Activated T-helper 1 cell treated with anti-CD3 and anti-CD28 coated beads, Interleukin-12 subunit alpha, Interleukin-12 subunit beta, Interleukin-2, Interleukin-4 antibody, amounts not matched to agents 30 ng/mL and 10 ng/mL and 1 ng/mL, durations not matched to agents 14 hours and 24 hours and 36 hours (primary cell): Measurements from ENCODE around the gene TMEM87A. TPM values are rescaled to one million over a fixed set of nuclear protein-coding genes. Genes with fewer than 3 reads are reported as not detected.
"Not testable (repeated sequence)": the region's sequence is repeated elsewhere in the genome, so short reads cannot be mapped to it uniquely, and the experiment has no call there.

Experiments used
- DNase-seq: peaks from one replicate; pipeline ENCODE4 v3.0.0; 2021; ENCODE audit warnings: low spot score
- H3K27ac Mint-ChIP-seq: one replicate; pipeline ENCODE4 v1.8.0; 2021; ENCODE audit warnings: mild to moderate bottlenecking, mixed read lengths
- H3K27me3 Mint-ChIP-seq: one replicate; pipeline ENCODE4 v1.8.0; 2022; ENCODE audit warnings: mild to moderate bottlenecking, moderate library complexity, mixed read lengths; ENCODE audit not compliant: insufficient read depth
- H3K36me3 Mint-ChIP-seq: one replicate; pipeline ENCODE4 v1.8.0; 2021; ENCODE audit warnings: low read depth, mixed read lengths
- H3K4me1 Mint-ChIP-seq: one replicate; pipeline ENCODE4 v1.8.0; 2021; ENCODE audit warnings: low read depth, mixed read lengths
- H3K4me3 Mint-ChIP-seq: one replicate; pipeline ENCODE4 v1.8.0; 2021; ENCODE audit warnings: mild to moderate bottlenecking, moderate library complexity, mixed read lengths
- H3K9me3 Mint-ChIP-seq: one replicate; pipeline ENCODE4 v1.8.0; 2021; ENCODE audit warnings: mixed read lengths
- intact Hi-C: fragments of 100-400 bp; cut with micrococcal nuclease; formaldehyde crosslinking; loops from one replicate; pipeline ENCODE4 v1.15.1; 2024
- total RNA-seq: library from RNA; stranded (reverse); gene quantifications from 2 replicates; pipeline ENCODE4 v1.2.3, GENCODE V29; 2022

The TMEM87A gene
- 42.3 and 46.2 TPM in 2 replicates for total RNA-seq

- H3K4me1 Mint-ChIP-seq, result peaks cover 47% of the 10 kb centered on the region
- intact Hi-C loops, result loop anchor here (1.0 to 5.0 kb wide), 14 partner anchors 65 to 1466 kb away; partner anchors contain the start of genes DNAJC17, EHD4, HAUS2 and LRRC57
Observed at GRCh38 chr15:42272939-42273899, at the start of gene TMEM87A, which contains the start of gene GANC. TSS of gene TMEM87A (minus strand) at chr15:42273433. CDS start at chr15:42273398, 35 bp downstream. TSS of gene GANC (plus strand) at chr15:42273201. CDS start at chr15:42274482, 1,281 bp downstream.

GRCh38 chr15:42319206-42319605 is 46.0 kb upstream of the TMEM87A start:
- no peaks in the 10 kb centered on the region for H3K4me1 Mint-ChIP-seq
- H3K27ac Mint-ChIP-seq, result no peak overlapping the region
- H3K9me3 Mint-ChIP-seq, result no peaks in the 10 kb centered on the region
- H3K27me3 Mint-ChIP-seq, result no peaks in the 10 kb centered on the region
- intact Hi-C loops, result no loop called here
- H3K36me3 Mint-ChIP-seq, result peaks cover 8% of the 10 kb centered on the region
- no peak for DNase-seq
- H3K4me3 Mint-ChIP-seq, result no peak overlapping the region

More at GRCh38 chr15:42272939-42273899, at the start of gene TMEM87A, which contains the start of gene GANC:
- Mint-ChIP-seq H3K9me3 (no peaks in the 10 kb centered on the region), H3K27me3 (no peaks in the 10 kb centered on the region), H3K36me3 (peaks cover 8% of the 10 kb centered on the region), H3K4me3 (peak within 1 kb of the TSS; percentile 99), H3K27ac (peak within 1 kb of the TSS; percentile 98)
- peak; percentile 95 for DNase-seq

- H3K4me3 Mint-ChIP-seq, H3K9me3 Mint-ChIP-seq, DNase-seq, H3K36me3 Mint-ChIP-seq, H3K4me1 Mint-ChIP-seq, intact Hi-C loops, H3K27me3 Mint-ChIP-seq, H3K27ac Mint-ChIP-seq: not testable (repeated sequence)
Observed at GRCh38 chr15:42316282-42316805, 43.1 kb upstream of the TMEM87A start.

GRCh38 chr15:42315521-42315920 is 42.3 kb upstream of the TMEM87A start:
- intact Hi-C loops, result no loop called here
- no peaks in the 10 kb centered on the region for H3K27me3 Mint-ChIP-seq
- H3K36me3 Mint-ChIP-seq, result peaks cover 4% of the 10 kb centered on the region
- H3K27ac Mint-ChIP-seq, result no peak overlapping the region
- no peak for DNase-seq
- no peaks in the 10 kb centered on the region for H3K4me1 Mint-ChIP-seq
- no peak overlapping the region for H3K4me3 Mint-ChIP-seq
- no peaks in the 10 kb centered on the region for H3K9me3 Mint-ChIP-seq

GRCh38 chr15:42314818-42315217 is 41.6 kb upstream of the TMEM87A start:
- no peaks in the 10 kb centered on the region for H3K27me3 Mint-ChIP-seq
- H3K9me3 Mint-ChIP-seq, result no peaks in the 10 kb centered on the region
- no peaks in the 10 kb centered on the region for H3K4me1 Mint-ChIP-seq
- DNase-seq, result no peak
- H3K36me3 Mint-ChIP-seq, result peaks cover 4% of the 10 kb centered on the region
- intact Hi-C loops, result no loop called here
- no peak overlapping the region for H3K4me3 Mint-ChIP-seq
- no peak overlapping the region for H3K27ac Mint-ChIP-seq

GRCh38 chr15:42313463-42313862 is 40.2 kb upstream of the TMEM87A start:
- no peaks in the 10 kb centered on the region for H3K9me3 Mint-ChIP-seq
- no peak overlapping the region for H3K27ac Mint-ChIP-seq
- no peaks in the 10 kb centered on the region for H3K27me3 Mint-ChIP-seq
- H3K4me3 Mint-ChIP-seq, result no peak overlapping the region
- H3K4me1 Mint-ChIP-seq, result no peaks in the 10 kb centered on the region
- DNase-seq, result no peak
- intact Hi-C loops, result no loop called here
- peaks cover 6% of the 10 kb centered on the region for H3K36me3 Mint-ChIP-seq

GRCh38 chr15:42306681-42307080 is 33.4 kb upstream of the TMEM87A start:
- Mint-ChIP-seq H3K4me1 (no peaks in the 10 kb centered on the region), H3K27ac (no peak overlapping the region), H3K27me3 (no peaks in the 10 kb centered on the region), H3K36me3 (peaks cover 11% of the 10 kb centered on the region), H3K4me3 (no peak overlapping the region), H3K9me3 (peaks cover 22% of the 10 kb centered on the region)
- no peak for DNase-seq
- intact Hi-C loops, result no loop called here

GRCh38 chr15:42301004-42301403 is 27.8 kb upstream of the TMEM87A start:
- Mint-ChIP-seq H3K9me3 (peaks cover 22% of the 10 kb centered on the region), H3K36me3 (peaks cover 20% of the 10 kb centered on the region)
- DNase-seq, H3K27me3 Mint-ChIP-seq, H3K4me3 Mint-ChIP-seq, H3K4me1 Mint-ChIP-seq, intact Hi-C loops, H3K27ac Mint-ChIP-seq: not testable (repeated sequence)

GRCh38 chr15:42289166-42289565 is 15.9 kb upstream of the TMEM87A start:
- no peaks in the 10 kb centered on the region for H3K27me3 Mint-ChIP-seq
- intact Hi-C loops, result no loop called here
- H3K27ac Mint-ChIP-seq, result no peak overlapping the region
- no peaks in the 10 kb centered on the region for H3K9me3 Mint-ChIP-seq
- peaks cover 9% of the 10 kb centered on the region for H3K36me3 Mint-ChIP-seq
- H3K4me1 Mint-ChIP-seq, result peaks cover 6% of the 10 kb centered on the region
- no peak overlapping the region for H3K4me3 Mint-ChIP-seq
- no peak for DNase-seq

GRCh38 chr15:42287931-42288330 is 14.7 kb upstream of the TMEM87A start:
- Mint-ChIP-seq H3K4me3 (no peak overlapping the region), H3K27ac (no peak overlapping the region), H3K9me3 (no peaks in the 10 kb centered on the region), H3K4me1 (peaks cover 6% of the 10 kb centered on the region), H3K27me3 (no peaks in the 10 kb centered on the region), H3K36me3 (peaks cover 9% of the 10 kb centered on the region)
- intact Hi-C loops, result no loop called here
- DNase-seq, result no peak

GRCh38 chr15:42286445-42287029 is 13.3 kb upstream of the TMEM87A start:
- peaks cover 11% of the 10 kb centered on the region for H3K36me3 Mint-ChIP-seq
- no peaks in the 10 kb centered on the region for H3K9me3 Mint-ChIP-seq
- intact Hi-C loops, result no loop called here
- no peak overlapping the region for H3K4me3 Mint-ChIP-seq
- no peak overlapping the region for H3K27ac Mint-ChIP-seq
- H3K4me1 Mint-ChIP-seq, result peaks cover 6% of the 10 kb centered on the region
- no peak for DNase-seq
- H3K27me3 Mint-ChIP-seq, result no peaks in the 10 kb centered on the region

GRCh38 chr15:42285034-42285433 is 11.8 kb upstream of the TMEM87A start:
- Mint-ChIP-seq H3K36me3 (peaks cover 10% of the 10 kb centered on the region), H3K27me3 (no peaks in the 10 kb centered on the region), H3K9me3 (no peaks in the 10 kb centered on the region), H3K4me3 (no peak overlapping the region), H3K4me1 (peaks cover 9% of the 10 kb centered on the region), H3K27ac (no peak overlapping the region)
- no peak for DNase-seq
- intact Hi-C loops, result no loop called here

GRCh38 chr15:42284551-42284950 is 11.3 kb upstream of the TMEM87A start:
- no peak overlapping the region for H3K4me3 Mint-ChIP-seq
- H3K27ac Mint-ChIP-seq, result no peak overlapping the region
- no peak for DNase-seq
- H3K27me3 Mint-ChIP-seq, result no peaks in the 10 kb centered on the region
- intact Hi-C loops, result no loop called here
- H3K9me3 Mint-ChIP-seq, result no peaks in the 10 kb centered on the region
- peaks cover 10% of the 10 kb centered on the region for H3K36me3 Mint-ChIP-seq
- peaks cover 14% of the 10 kb centered on the region for H3K4me1 Mint-ChIP-seq
